Endothelial cell of umbilical vein (primary cell): Measurements from ENCODE around the gene CDK12.

Experiments
- EZH2 ChIP-seq: IDR thresholded peaks from 2 replicates; pipeline ENCODE4 v1.6.1; 2012; ENCODE audit warnings: borderline replicate concordance, low read depth, mild to moderate bottlenecking, moderate library complexity, low read length, inconsistent platforms; ENCODE audit not compliant: severe bottlenecking
- FOS ChIP-seq: IDR thresholded peaks from 2 replicates; pipeline ENCODE4 v1.6.1; 2011; ENCODE audit warnings: mild to moderate bottlenecking, low read length, moderate library complexity, borderline replicate concordance; ENCODE audit not compliant: insufficient read depth
- GATA2 ChIP-seq: IDR thresholded peaks from 2 replicates; pipeline ENCODE4 v1.7.0; 2011; ENCODE audit warnings: low read depth, mild to moderate bottlenecking, moderate library complexity, mixed read lengths, low read length; ENCODE audit not compliant: insufficient read length, insufficient read depth
- JUN ChIP-seq: IDR thresholded peaks from 2 replicates; pipeline ENCODE4 v1.6.1; 2011; ENCODE audit warnings: borderline replicate concordance, low read depth; ENCODE audit not compliant: insufficient read length, insufficient read depth
- MAX ChIP-seq: IDR thresholded peaks from 2 replicates; pipeline ENCODE4 v1.6.1; 2011; ENCODE audit not compliant: insufficient read depth, insufficient read length
- MYC ChIP-seq: IDR thresholded peaks from one replicate; pipeline ENCODE4 v1.6.1; 2011; ENCODE audit warnings: mild to moderate bottlenecking, low read depth, low read length
- POLR2A ChIP-seq: IDR thresholded peaks from 2 replicates; pipeline ENCODE4 v1.6.1; 2012; ENCODE audit warnings: low read depth, mild to moderate bottlenecking, control low read depth, low read length
- POLR2AphosphoS5 ChIP-seq: IDR thresholded peaks from 2 replicates; pipeline ENCODE4 v1.6.1; 2012; ENCODE audit warnings: low read depth, mild to moderate bottlenecking, control low read depth, low read length, moderate library complexity; ENCODE audit not compliant: insufficient read depth
- TF ChIP-seq, protein P1 (sequence below), 2 donors: IDR thresholded peaks; 1 replicate in 1 of 2; 2 replicates in 1 of 2; pipeline ENCODE4 v1.5.1; 2011; ENCODE audit warnings: low read length in 2 of 2, mild to moderate bottlenecking in 2 of 2, moderate library complexity in 2 of 2, control low read depth in 1 of 2, inconsistent platforms in 1 of 2, low read depth in 1 of 2; ENCODE audit not compliant: insufficient read depth in 1 of 2; ENCODE audit errors: extremely low read depth in 1 of 2

DNA sequence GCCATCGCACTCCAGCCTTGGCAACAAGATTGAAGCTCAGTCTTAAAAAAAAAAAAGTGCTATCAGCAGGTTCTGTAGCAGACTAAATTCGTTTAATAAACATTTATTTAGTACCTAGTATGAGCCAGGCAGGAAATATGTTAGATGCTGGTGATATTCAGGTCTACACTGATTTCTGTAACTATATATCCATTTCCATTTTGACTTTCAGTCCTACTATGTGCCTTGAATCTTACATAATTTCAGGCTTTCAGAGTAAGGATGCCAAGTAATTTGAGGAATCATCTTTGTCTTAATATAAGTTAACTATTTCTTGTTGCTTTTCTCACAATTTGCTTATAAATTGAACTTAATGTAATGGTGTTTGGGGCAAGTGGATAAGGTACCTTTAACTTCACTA lies 46.2 kb downstream of the CDK12 start:
- TF ChIP-seq, protein P1, sequence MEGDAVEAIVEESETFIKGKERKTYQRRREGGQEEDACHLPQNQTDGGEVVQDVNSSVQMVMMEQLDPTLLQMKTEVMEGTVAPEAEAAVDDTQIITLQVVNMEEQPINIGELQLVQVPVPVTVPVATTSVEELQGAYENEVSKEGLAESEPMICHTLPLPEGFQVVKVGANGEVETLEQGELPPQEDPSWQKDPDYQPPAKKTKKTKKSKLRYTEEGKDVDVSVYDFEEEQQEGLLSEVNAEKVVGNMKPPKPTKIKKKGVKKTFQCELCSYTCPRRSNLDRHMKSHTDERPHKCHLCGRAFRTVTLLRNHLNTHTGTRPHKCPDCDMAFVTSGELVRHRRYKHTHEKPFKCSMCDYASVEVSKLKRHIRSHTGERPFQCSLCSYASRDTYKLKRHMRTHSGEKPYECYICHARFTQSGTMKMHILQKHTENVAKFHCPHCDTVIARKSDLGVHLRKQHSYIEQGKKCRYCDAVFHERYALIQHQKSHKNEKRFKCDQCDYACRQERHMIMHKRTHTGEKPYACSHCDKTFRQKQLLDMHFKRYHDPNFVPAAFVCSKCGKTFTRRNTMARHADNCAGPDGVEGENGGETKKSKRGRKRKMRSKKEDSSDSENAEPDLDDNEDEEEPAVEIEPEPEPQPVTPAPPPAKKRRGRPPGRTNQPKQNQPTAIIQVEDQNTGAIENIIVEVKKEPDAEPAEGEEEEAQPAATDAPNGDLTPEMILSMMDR (IDR thresholded peaks at IDR 0.05; ENCODE audit: extremely low read depth in 1 of 2, insufficient read depth in 1 of 2, low read depth in 1 of 2, low read length in 2 of 2) = no peak
- no peak for TF ChIP-seq POLR2A
- TF ChIP-seq EZH2 = no peak
- no peak for TF ChIP-seq MAX
- no peak for TF ChIP-seq MYC
- TF ChIP-seq JUN = no peak
- TF ChIP-seq GATA2 = no peak
- TF ChIP-seq POLR2AphosphoS5 = no peak
- no peak for TF ChIP-seq FOS
